Sigmoid colon (tissue), 7 donors: ENCODE measurements around the gene SHFL. TPM values are rescaled to one million over a fixed set of nuclear protein-coding genes. Genes with fewer than 3 reads are reported as not detected.
A peak's percentile ranks its signal among the peaks of the same experiment; 100 is the strongest.

Experiments
- DNase-seq: peaks from one replicate; pipeline ENCODE4 v3.0.0-alpha.2; 2019
- H3K27ac ChIP-seq, 4 donors: fragments of 200-600 bp; sonication (generic); one replicate each; pipeline ENCODE4 v1.5.1; 2016 to 2019; ENCODE audit warnings: mild to moderate bottlenecking in 1 of 4
- H3K27me3 ChIP-seq, 3 donors: fragments of 200-600 bp; sonication (generic); one replicate each; pipeline ENCODE4 v1.5.1; 2019; ENCODE audit warnings: mild to moderate bottlenecking in 1 of 3
- H3K36me3 ChIP-seq, 4 donors: fragments of 200-600 bp; sonication (generic); one replicate each; pipeline ENCODE4 v1.5.1; 2016 to 2019
- H3K4me1 ChIP-seq, 4 donors: fragments of 200-600 bp; sonication (generic); one replicate each; pipeline ENCODE4 v1.5.1; 2017 to 2019
- H3K4me3 ChIP-seq, 4 donors: fragments of 200-600 bp; sonication (generic); one replicate each; pipeline ENCODE4 v1.5.1; 2017 to 2019; ENCODE audit warnings: mild to moderate bottlenecking in 2 of 4, moderate library complexity in 1 of 4
- H3K9me3 ChIP-seq, 4 donors: fragments of 200-600 bp in 3 of 4; sonication (generic) in 3 of 4; one replicate each; pipeline versions ENCODE4 v1.5.1 to v1.6.1; 2013 to 2019
- CTCF ChIP-seq, 4 experiments: fragments of 450-650 bp in 3 of 4; fragments of 200-600 bp in 1 of 4; IDR thresholded peaks; one replicate each; pipeline ENCODE4 v1.5.1; 2016 to 2019; ENCODE audit warnings: antibody characterized with exemption in 4 of 4, mild to moderate bottlenecking in 3 of 4, moderate library complexity in 2 of 4
- EP300 ChIP-seq, 4 donors: sonication (generic); formaldehyde crosslinking; IDR thresholded peaks; one replicate each; pipeline ENCODE4 v1.6.1; 2017; ENCODE audit warnings: antibody characterized with exemption in 4 of 4
- POLR2A ChIP-seq, 2 donors: fragments of 450-650 bp; IDR thresholded peaks; one replicate each; pipeline ENCODE4 v1.6.1; 2016; ENCODE audit warnings: antibody characterized with exemption in 2 of 2, mild to moderate bottlenecking in 2 of 2, moderate library complexity in 2 of 2
- POLR2AphosphoS5 ChIP-seq, 4 donors: sonication (generic); formaldehyde crosslinking; IDR thresholded peaks; one replicate each; pipeline ENCODE4 v1.6.1; 2017; ENCODE audit warnings: antibody characterized with exemption in 4 of 4
- WGBS, 2 donors: extraction: QIAGEN DNeasy Blood & Tissue Kit; methylation state at CpG; one replicate each; pipeline ENCODE4 v1.1.7; 2013; 5-methylcytosine and 5-hydroxymethylcytosine counted together
- intact Hi-C: fragments of 100-400 bp; cut with DNase I; formaldehyde crosslinking; loops from one replicate; pipeline ENCODE4 v1.15.1; 2023
- polyA plus RNA-seq, 3 donors: library from polyadenylated mRNA; stranded (reverse); fragments of 200-250 nt; gene quantifications; one replicate each; pipeline ENCODE4 v1.2.3, GENCODE V29; 2013
- total RNA-seq, 4 donors: library from RNA; depleted of rRNA; stranded (reverse); fragments of >200 nt; gene quantifications; one replicate each; pipeline ENCODE4 v1.1.0, GENCODE V29; 2016
- donor health status: healthy with polysubstance abuse.
- donor health status: Bipolar disorder and iron deficiency.
- donor health status: healthy.

The SHFL gene
- total RNA-seq (10 to 100 TPM; 25.3 to 44.9 (median 27.9) TPM), polyA plus RNA-seq (10 to 100 TPM; 17.1 to 39.0 (median 23.4) TPM)

DNA sequence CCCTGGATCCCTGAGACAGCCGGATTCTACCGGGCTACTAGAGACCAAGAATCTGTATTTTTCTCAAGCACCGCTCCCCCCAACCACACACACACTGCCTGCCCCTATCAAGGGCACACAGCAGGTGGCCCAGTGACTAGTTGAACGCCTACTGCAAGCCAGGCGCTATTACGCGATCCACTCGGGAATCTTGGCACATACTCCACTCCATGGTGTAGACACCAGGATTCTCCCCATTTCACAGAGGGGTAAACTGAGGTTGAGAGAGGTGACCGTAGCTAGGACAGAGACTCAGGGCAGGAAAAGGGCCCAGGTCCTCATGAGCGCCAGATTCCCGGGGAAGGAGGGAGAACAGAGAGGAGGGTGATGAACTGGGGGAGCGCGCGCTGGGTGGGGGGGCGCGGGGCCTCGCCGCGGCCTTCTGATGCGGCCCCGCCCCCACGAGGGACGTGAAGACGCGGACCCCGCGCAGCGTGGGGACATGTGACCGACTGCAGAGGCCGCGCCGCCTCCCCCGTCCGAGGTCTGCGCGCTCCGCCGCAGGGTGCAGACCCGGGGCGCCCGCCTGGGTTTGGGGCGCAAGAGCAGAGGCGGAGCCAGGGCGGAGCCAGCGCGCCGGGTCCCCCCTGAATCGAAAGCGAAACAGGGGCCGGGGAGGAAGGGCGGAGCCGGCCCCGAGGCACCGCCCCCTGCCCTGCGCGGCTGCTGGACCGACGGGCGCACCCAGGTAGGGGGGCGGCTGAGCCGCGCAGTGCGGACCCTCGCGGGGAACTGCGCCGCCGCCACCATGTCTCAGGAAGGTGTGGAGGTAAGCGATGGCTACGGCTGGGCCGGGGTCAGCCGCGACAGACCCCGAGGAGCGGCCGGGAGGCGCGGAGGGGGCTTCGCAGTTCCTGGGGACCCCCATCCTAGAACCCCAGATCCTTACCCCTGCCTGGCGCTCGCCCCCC, at the start of gene SHFL:
Gene SHFL, plus strand, starts transcription at position 677 of the 950 bp plus-strand sequence. Its CDS starts 111 bp downstream, at position 788.
- Histone ChIP-seq H3K27me3 (no peaks in the 10 kb centered on the region), H3K4me1 (peaks cover 0 to 18% (median 8%) of the 10 kb centered on the region in 4 donors), H3K27ac (peak within 1 kb of the TSS; percentile 86 to 93 (median 89)), H3K4me3 (peak within 1 kb of the TSS; percentile 71 to 98 (median 83)), H3K9me3 (no peaks in the 10 kb centered on the region), H3K36me3 (peaks cover 0 to 20% (median 5%) of the 10 kb centered on the region in 4 donors)
- intact Hi-C loops = no loop called here
- DNase-seq = peak; percentile 88
- WGBS, 2 donors = 3 to 4% methylated on average over 81 of the region's 81 CpGs
- TF ChIP-seq POLR2AphosphoS5 (IDR thresholded peaks at IDR 0.05) (peak in 3 of 4 donors; percentile 6 to 63 (median 56)), CTCF (IDR thresholded peaks at IDR 0.05) (no peak)

DNA sequence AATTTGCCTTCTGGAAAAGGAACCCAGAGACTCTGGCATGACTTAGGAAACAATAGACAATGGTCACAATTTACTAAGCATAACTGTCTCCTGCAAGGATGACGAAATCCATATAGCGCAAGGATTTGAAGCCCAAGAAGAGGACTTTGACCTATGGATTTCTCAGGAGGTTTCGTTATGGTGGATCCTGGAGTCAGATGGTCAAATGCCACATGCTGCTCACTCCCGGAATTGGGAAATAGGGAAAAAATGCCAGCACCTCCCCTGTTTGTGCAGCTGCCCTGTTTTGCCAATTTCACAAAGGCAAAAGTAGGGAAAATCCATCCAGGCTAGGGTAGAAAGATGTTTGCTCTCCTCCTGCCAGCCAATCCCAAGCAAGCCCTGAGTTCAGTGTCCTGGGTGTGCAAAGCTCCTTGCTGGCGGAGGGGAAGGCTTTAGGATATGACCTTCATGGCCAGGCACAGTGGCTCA, 49.5 kb upstream of the SHFL start:
- intact Hi-C loops = no loop called here
- H3K4me1 ChIP-seq = no peaks in the 10 kb centered on the region
- TF ChIP-seq CTCF (IDR thresholded peaks at IDR 0.05) (no peak), POLR2AphosphoS5 (IDR thresholded peaks at IDR 0.05) (no peak), EP300 (IDR thresholded peaks at IDR 0.05) (no peak), POLR2A (IDR thresholded peaks at IDR 0.05) (no peak)
- H3K27ac ChIP-seq = no peak overlapping the region
- peaks cover 0 to 37% (median 8%) of the 10 kb centered on the region in 3 donors for H3K27me3 ChIP-seq
- WGBS, 2 donors = 19 to 59% methylated on average over 5 of the region's 5 CpGs
- H3K9me3 ChIP-seq = peaks cover 0 to 12% (median under 1%) of the 10 kb centered on the region in 4 donors
- H3K4me3 ChIP-seq = no peak overlapping the region
- H3K36me3 ChIP-seq = no peaks in the 10 kb centered on the region
- DNase-seq = no peak

- WGBS, 2 donors = 33 to 70% methylated on average over 4 of the region's 4 CpGs
- Histone ChIP-seq H3K27me3 (peaks cover 0 to 31% (median 4%) of the 10 kb centered on the region in 3 donors), H3K4me3 (no peak overlapping the region), H3K36me3 (no peaks in the 10 kb centered on the region), H3K4me1 (no peaks in the 10 kb centered on the region), H3K27ac (no peak overlapping the region), H3K9me3 (peaks cover under 1 to 18% (median 4%) of the 10 kb centered on the region in 4 donors)
- no peak for DNase-seq
- TF ChIP-seq EP300 (IDR thresholded peaks at IDR 0.05) (no peak), POLR2AphosphoS5 (IDR thresholded peaks at IDR 0.05) (no peak), CTCF (IDR thresholded peaks at IDR 0.05) (no peak), POLR2A (IDR thresholded peaks at IDR 0.05) (no peak)
- intact Hi-C loops = no loop called here
Observed at GRCh38 chr19:10037367-10037766, 48.8 kb upstream of the SHFL start.

GRCh38 chr19:10037809-10038208, 48.3 kb upstream of the SHFL start:
- H3K27ac ChIP-seq = no peak overlapping the region
- H3K36me3 ChIP-seq = no peaks in the 10 kb centered on the region
- no peak for DNase-seq
- WGBS, 2 donors = 48 to 64% methylated on average over 5 of the region's 5 CpGs
- peaks cover 0 to 27% (median 0%) of the 10 kb centered on the region in 3 donors for H3K27me3 ChIP-seq
- H3K4me3 ChIP-seq = no peak overlapping the region
- intact Hi-C loops = no loop called here
- H3K4me1 ChIP-seq = no peaks in the 10 kb centered on the region
- no peak for TF ChIP-seq EP300 (IDR thresholded peaks at IDR 0.05)
- H3K9me3 ChIP-seq = peaks cover 4 to 23% (median 9%) of the 10 kb centered on the region in 4 donors

GRCh38 chr19:10043286-10043927, 42.7 kb upstream of the SHFL start:
- intact Hi-C loops = no loop called here
- 71 to 78% methylated on average over 4 of the region's 4 CpGs for WGBS, 2 donors
- H3K27me3 ChIP-seq = peaks cover 0 to 23% (median 0%) of the 10 kb centered on the region in 3 donors

More at GRCh38 chr19:10043286-10043927, 42.7 kb upstream of the SHFL start:
- Histone ChIP-seq H3K4me1 (no peaks in the 10 kb centered on the region), H3K9me3 (peaks cover 15 to 47% (median 25%) of the 10 kb centered on the region in 4 donors), H3K4me3 (no peak overlapping the region), H3K27ac (no peak overlapping the region), H3K36me3 (no peaks in the 10 kb centered on the region)
- no peak for DNase-seq
- TF ChIP-seq POLR2AphosphoS5 (IDR thresholded peaks at IDR 0.05) (no peak), CTCF (IDR thresholded peaks at IDR 0.05) (no peak)
